ENCODE measurements around the gene MMP19.
A peak's percentile ranks its signal among the peaks of the same experiment; 100 is the strongest.

The MMP19 gene

DNA sequence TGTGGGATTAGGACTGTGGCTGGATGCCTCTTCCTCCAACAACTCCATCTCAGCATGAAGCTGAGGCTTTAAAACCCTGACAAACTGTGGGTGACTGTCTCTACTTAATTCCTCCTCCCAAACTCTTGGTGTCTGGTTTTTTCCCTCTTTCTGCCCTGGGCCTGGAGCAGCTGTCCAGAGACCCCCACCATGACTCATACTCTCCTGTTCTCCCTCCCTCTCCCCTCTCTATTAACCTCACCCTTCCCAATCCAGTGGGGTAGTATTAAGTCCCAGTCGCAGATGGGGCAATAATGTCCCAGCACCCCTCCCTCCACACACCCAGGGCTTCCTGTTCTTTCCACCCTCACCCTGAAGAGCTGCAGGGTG, 11.3 kb downstream of the MMP19 start:
- Histone ChIP-seq H3K27me3 (ENCODE audit: control insufficient read depth in 5 of 5, insufficient read depth in 4 of 5, low read length in 5 of 5) (no peaks in the 10 kb centered on the region), H3K4me3 (ENCODE audit: low read depth in 1 of 5, low read length in 5 of 5) (peak overlapping the region; percentile 93 to 98 (median 97)), H3K36me3 (ENCODE audit: control insufficient read depth in 5 of 5, insufficient read depth in 5 of 5, low read length in 5 of 5) (peaks cover 3 to 17% (median 6%) of the 10 kb centered on the region in 5 donors), H3K4me1 (ENCODE audit: control insufficient read depth in 5 of 5, insufficient read depth in 5 of 5, low read length in 5 of 5) (peaks cover 11 to 61% (median 51%) of the 10 kb centered on the region in 5 donors), H3K9me3 (ENCODE audit: control insufficient read depth in 5 of 5, low read length in 5 of 5) (no peaks in the 10 kb centered on the region), H3K27ac (ENCODE audit: low read depth, low read length) (peak overlapping the region; percentile 85), H3K9ac (ENCODE audit: low read length in 5 of 5) (peak overlapping the region; percentile 50 to 90 (median 88))

DNA sequence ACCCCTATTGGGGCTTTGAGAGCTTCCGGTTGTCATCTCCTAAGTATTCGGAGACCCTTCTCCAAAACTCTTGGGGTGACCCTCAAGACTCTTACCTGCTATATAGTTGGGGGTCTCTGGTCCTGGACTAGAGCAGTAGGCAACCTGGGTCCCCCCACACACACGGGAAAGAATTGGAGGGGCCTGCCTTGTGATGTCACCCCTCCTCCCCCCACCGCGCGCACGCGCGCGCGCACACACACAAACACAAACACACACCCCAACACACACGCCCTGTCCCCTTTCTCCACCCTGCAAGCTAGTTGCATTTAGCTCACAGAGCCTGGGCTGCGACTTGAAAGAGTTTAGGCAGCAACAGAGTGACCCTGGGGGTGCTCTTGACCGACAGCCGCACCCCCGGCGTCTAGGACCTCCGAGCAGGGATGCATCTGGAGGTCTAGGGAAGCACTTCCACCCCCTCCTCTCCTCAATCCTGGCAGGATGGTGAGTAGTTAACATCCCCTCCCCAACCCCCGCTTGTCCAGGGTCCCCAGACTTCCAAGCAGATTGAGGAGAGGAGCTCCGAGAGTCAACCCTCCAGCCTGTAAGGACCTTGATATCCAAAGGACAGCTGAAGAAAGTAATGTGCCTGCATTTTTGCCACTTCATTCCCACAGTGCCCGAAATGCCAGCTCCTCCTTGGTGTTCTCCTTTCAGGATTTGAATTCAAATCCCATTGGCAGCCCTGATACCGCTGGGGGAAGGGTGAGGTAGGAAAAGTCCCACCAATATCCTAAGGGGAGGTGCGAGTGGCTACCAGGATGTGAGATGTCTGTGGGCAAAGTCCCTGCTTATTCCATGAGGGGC, 11.9 kb downstream of the MMP19 start:
- peak overlapping the region; percentile 85 for H3K27ac ChIP-seq (ENCODE audit: low read depth, low read length)
- H3K4me1 ChIP-seq (ENCODE audit: control insufficient read depth in 5 of 5, insufficient read depth in 5 of 5, low read length in 5 of 5) = peaks cover 11 to 66% (median 54%) of the 10 kb centered on the region in 5 donors
- peak overlapping the region; percentile 50 to 90 (median 88) for H3K9ac ChIP-seq (ENCODE audit: low read length in 5 of 5)
- H3K27me3 ChIP-seq (ENCODE audit: control insufficient read depth in 5 of 5, insufficient read depth in 4 of 5, low read length in 5 of 5) = no peaks in the 10 kb centered on the region
- H3K9me3 ChIP-seq (ENCODE audit: control insufficient read depth in 5 of 5, low read length in 5 of 5) = no peaks in the 10 kb centered on the region
- H3K36me3 ChIP-seq (ENCODE audit: control insufficient read depth in 5 of 5, insufficient read depth in 5 of 5, low read length in 5 of 5) = peaks cover 0 to 11% (median 3%) of the 10 kb centered on the region in 5 donors
- peak overlapping the region; percentile 93 to 98 (median 97) for H3K4me3 ChIP-seq (ENCODE audit: low read depth in 1 of 5, low read length in 5 of 5)

DNA sequence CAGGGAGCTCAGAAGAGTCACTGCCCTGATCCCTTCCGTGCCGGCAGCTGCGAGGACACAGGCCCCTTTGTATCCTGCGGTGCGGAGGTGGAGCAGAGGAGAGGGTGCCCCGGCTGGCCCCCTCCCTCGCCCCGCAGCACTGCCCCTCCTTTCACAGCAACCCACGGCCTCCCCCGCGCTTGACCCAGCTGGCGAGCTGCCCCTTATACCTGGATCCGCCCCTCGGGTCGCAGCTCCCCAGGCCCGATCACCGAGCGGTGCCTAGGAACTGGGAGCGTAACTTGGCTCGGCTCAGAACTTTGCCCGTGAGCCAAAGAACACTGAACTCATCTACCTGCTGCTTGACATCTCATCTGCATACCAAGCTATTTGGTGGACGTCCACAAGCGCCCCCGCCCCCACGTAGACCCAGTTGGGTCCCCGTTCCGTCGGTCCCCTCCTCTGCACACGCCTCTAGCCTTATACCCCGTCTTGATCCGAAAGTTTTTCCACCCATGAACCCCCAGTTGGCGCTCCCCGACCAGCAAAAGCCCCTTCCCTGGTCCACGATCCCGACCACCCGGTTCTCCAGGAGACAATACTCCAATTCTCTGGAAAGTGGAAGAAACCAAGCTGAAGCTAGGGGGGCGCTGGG, 12.7 kb downstream of the MMP19 start:
- H3K4me1 ChIP-seq (ENCODE audit: control insufficient read depth in 5 of 5, insufficient read depth in 5 of 5, low read length in 5 of 5) = peaks cover 11 to 67% (median 60%) of the 10 kb centered on the region in 5 donors

DNA sequence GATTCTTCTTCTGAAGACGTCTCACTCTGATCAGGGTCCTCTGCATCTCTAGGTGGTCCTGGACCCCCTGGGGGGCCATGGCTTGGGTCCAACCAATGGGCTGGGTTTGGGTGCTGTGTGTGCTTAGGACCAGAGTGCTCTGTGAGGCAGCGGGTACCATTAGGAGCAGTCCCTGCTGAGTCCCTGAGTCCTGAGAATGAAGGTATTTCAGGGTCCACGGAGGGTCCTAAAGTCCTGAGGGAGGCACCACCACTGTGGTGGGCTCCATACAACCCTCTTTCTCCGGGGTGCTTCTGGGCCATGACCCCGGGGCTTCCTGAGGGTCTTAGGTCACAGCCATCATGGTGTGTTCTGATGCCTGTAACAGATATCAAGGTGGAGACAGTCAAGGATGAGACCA, 14.4 kb downstream of the MMP19 start:
- Histone ChIP-seq H3K4me3 (ENCODE audit: low read depth in 1 of 5, low read length in 5 of 5) (peak overlapping the region; percentile 62 to 97 (median 93)), H3K9me3 (ENCODE audit: control insufficient read depth in 5 of 5, low read length in 5 of 5) (no peaks in the 10 kb centered on the region), H3K27ac (ENCODE audit: low read depth, low read length) (peak overlapping the region; percentile 85), H3K27me3 (ENCODE audit: control insufficient read depth in 5 of 5, insufficient read depth in 4 of 5, low read length in 5 of 5) (no peaks in the 10 kb centered on the region), H3K4me1 (ENCODE audit: control insufficient read depth in 5 of 5, insufficient read depth in 5 of 5, low read length in 5 of 5) (peaks cover 11 to 73% (median 64%) of the 10 kb centered on the region in 5 donors), H3K9ac (ENCODE audit: low read length in 5 of 5) (peak overlapping the region; percentile 44 to 75 (median 67)), H3K36me3 (ENCODE audit: control insufficient read depth in 5 of 5, insufficient read depth in 5 of 5, low read length in 5 of 5) (peaks cover 0 to 2% (median 1%) of the 10 kb centered on the region in 5 donors)

More for the DNA sequence above, 12.7 kb downstream of the MMP19 start:
- Histone ChIP-seq H3K9me3 (ENCODE audit: control insufficient read depth in 5 of 5, low read length in 5 of 5) (no peaks in the 10 kb centered on the region), H3K36me3 (ENCODE audit: control insufficient read depth in 5 of 5, insufficient read depth in 5 of 5, low read length in 5 of 5) (peaks cover 0 to 4% (median 2%) of the 10 kb centered on the region in 5 donors), H3K27me3 (ENCODE audit: control insufficient read depth in 5 of 5, insufficient read depth in 4 of 5, low read length in 5 of 5) (no peaks in the 10 kb centered on the region), H3K27ac (ENCODE audit: low read depth, low read length) (peak overlapping the region; percentile 85), H3K9ac (ENCODE audit: low read length in 5 of 5) (peak overlapping the region; percentile 50 to 90 (median 88)), H3K4me3 (ENCODE audit: low read depth in 1 of 5, low read length in 5 of 5) (peak overlapping the region; percentile 93 to 98 (median 97))

DNA sequence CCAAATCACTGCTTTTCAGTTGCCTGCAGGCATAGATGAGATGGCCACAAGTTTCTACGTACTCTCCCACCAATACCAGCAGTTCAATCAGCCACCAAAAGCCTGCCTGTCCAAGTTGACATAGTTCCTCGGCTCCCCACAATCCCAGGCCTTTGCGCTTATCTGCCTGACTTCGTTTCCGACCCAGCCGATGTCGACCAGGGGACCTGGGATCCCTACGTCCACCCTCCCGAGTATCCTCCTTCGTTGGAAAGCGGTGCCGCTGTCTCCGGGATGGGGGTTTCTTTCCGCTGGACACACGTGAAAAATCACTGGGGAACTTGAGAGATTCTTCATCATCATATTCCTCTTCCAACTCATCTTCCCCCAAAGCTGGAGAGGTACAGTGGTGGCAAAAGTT, 14.9 kb downstream of the MMP19 start:
- peak overlapping the region in 1 of 5 donors; percentile 17 for H3K4me3 ChIP-seq (ENCODE audit: low read depth in 1 of 5, low read length in 5 of 5)

GRCh38 chr12:55824726-55825125, 18.0 kb downstream of the MMP19 start:
- Histone ChIP-seq H3K36me3 (ENCODE audit: control insufficient read depth in 5 of 5, insufficient read depth in 5 of 5, low read length in 5 of 5) (peaks cover 18 to 38% (median 34%) of the 10 kb centered on the region in 5 donors), H3K4me3 (ENCODE audit: low read depth in 1 of 5, low read length in 5 of 5) (no peak overlapping the region), H3K4me1 (ENCODE audit: control insufficient read depth in 5 of 5, insufficient read depth in 5 of 5, low read length in 5 of 5) (peaks cover 5 to 38% (median 31%) of the 10 kb centered on the region in 5 donors), H3K27ac (ENCODE audit: low read depth, low read length) (no peak overlapping the region), H3K9me3 (ENCODE audit: control insufficient read depth in 5 of 5, low read length in 5 of 5) (no peaks in the 10 kb centered on the region), H3K9ac (ENCODE audit: low read length in 5 of 5) (peak overlapping the region in 1 of 5 donors; percentile 30), H3K27me3 (ENCODE audit: control insufficient read depth in 5 of 5, insufficient read depth in 4 of 5, low read length in 5 of 5) (no peaks in the 10 kb centered on the region)

More for the DNA sequence above, 14.9 kb downstream of the MMP19 start:
- Histone ChIP-seq H3K9me3 (ENCODE audit: control insufficient read depth in 5 of 5, low read length in 5 of 5) (no peaks in the 10 kb centered on the region), H3K9ac (ENCODE audit: low read length in 5 of 5) (peak overlapping the region in 3 of 5 donors; percentile 13 to 54 (median 14)), H3K36me3 (ENCODE audit: control insufficient read depth in 5 of 5, insufficient read depth in 5 of 5, low read length in 5 of 5) (peaks cover 4 to 7% (median 5%) of the 10 kb centered on the region in 5 donors), H3K27ac (ENCODE audit: low read depth, low read length) (no peak overlapping the region), H3K4me1 (ENCODE audit: control insufficient read depth in 5 of 5, insufficient read depth in 5 of 5, low read length in 5 of 5) (peaks cover 11 to 68% (median 60%) of the 10 kb centered on the region in 5 donors), H3K27me3 (ENCODE audit: control insufficient read depth in 5 of 5, insufficient read depth in 4 of 5, low read length in 5 of 5) (no peaks in the 10 kb centered on the region)

DNA sequence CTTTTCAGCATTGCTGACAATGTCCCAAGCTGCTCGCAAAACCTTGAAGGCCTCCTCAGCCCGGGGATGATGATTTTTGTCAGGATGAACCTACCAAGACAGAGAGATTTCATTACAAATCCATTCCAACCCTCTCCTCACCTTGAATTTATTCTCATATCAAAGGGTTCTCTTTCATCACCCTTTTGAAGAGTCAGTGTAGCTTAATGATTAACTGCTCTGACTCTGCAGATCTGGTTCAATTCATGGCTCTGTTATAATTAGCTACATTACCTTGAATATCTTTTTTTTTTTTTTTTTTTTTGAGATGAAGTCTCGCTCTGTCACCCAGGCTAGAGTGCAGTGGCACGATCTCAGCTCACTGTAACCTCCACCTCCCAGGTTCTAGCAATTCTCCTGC, 19.3 kb downstream of the MMP19 start:
- peaks cover 6 to 38% (median 28%) of the 10 kb centered on the region in 5 donors for H3K4me1 ChIP-seq (ENCODE audit: control insufficient read depth in 5 of 5, insufficient read depth in 5 of 5, low read length in 5 of 5)
- H3K27ac ChIP-seq (ENCODE audit: low read depth, low read length) = no peak overlapping the region
- H3K27me3 ChIP-seq (ENCODE audit: control insufficient read depth in 5 of 5, insufficient read depth in 4 of 5, low read length in 5 of 5) = no peaks in the 10 kb centered on the region
- H3K9me3 ChIP-seq (ENCODE audit: control insufficient read depth in 5 of 5, low read length in 5 of 5) = no peaks in the 10 kb centered on the region
- no peak overlapping the region for H3K4me3 ChIP-seq (ENCODE audit: low read depth in 1 of 5, low read length in 5 of 5)
- peaks cover 20 to 44% (median 40%) of the 10 kb centered on the region in 5 donors for H3K36me3 ChIP-seq (ENCODE audit: control insufficient read depth in 5 of 5, insufficient read depth in 5 of 5, low read length in 5 of 5)
- H3K9ac ChIP-seq (ENCODE audit: low read length in 5 of 5) = no peak overlapping the region

DNA sequence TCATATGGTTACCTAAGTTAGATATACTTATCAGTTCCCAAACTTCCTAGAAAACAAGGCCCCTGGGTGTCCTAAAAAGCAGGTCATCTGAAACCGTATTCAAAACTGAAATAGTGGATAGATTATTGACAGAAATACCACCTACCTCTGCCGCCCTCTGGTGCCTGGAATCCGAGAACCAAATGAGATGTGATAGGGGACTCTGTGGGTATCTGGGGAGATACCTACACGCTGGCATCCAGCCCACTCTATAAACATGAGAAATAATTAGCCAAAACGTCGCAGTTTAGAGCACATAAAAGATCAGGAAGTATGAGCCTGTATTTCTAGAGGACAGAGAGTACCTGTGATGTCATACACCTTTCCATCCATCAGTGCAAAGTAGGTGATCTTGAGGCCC, 20.5 kb downstream of the MMP19 start:
- Histone ChIP-seq H3K27ac (ENCODE audit: low read depth, low read length) (no peak overlapping the region), H3K9me3 (ENCODE audit: control insufficient read depth in 5 of 5, low read length in 5 of 5) (no peaks in the 10 kb centered on the region), H3K36me3 (ENCODE audit: control insufficient read depth in 5 of 5, insufficient read depth in 5 of 5, low read length in 5 of 5) (peaks cover 20 to 44% (median 40%) of the 10 kb centered on the region in 5 donors), H3K4me1 (ENCODE audit: control insufficient read depth in 5 of 5, insufficient read depth in 5 of 5, low read length in 5 of 5) (peaks cover 9 to 31% (median 19%) of the 10 kb centered on the region in 5 donors), H3K9ac (ENCODE audit: low read length in 5 of 5) (no peak overlapping the region), H3K27me3 (ENCODE audit: control insufficient read depth in 5 of 5, insufficient read depth in 4 of 5, low read length in 5 of 5) (peaks cover 0 to 3% (median 0%) of the 10 kb centered on the region in 5 donors), H3K4me3 (ENCODE audit: low read depth in 1 of 5, low read length in 5 of 5) (no peak overlapping the region)

DNA sequence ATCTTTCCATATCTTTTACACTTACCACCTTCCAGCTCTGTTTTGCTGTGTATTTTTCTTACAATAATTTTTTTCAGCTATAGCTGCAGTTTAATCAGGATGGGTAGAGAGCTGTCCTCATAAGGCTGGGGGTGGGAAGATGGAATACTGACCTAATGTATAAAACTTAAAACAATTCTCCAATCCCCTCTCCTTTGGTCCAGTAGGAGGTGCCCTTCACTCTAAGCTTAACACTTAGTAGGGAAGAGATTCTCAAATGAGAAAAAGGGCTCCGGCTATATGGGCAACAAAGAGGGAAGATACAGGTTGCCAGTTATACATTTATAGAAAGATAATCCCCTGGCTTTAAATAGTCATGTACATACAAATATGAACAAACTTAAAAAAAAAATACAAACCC, 22.1 kb downstream of the MMP19 start:
- Histone ChIP-seq H3K4me3 (ENCODE audit: low read depth in 1 of 5, low read length in 5 of 5) (no peak overlapping the region), H3K27ac (ENCODE audit: low read depth, low read length) (no peak overlapping the region), H3K9ac (ENCODE audit: low read length in 5 of 5) (no peak overlapping the region), H3K36me3 (ENCODE audit: control insufficient read depth in 5 of 5, insufficient read depth in 5 of 5, low read length in 5 of 5) (peaks cover 20 to 46% (median 40%) of the 10 kb centered on the region in 5 donors), H3K4me1 (ENCODE audit: control insufficient read depth in 5 of 5, insufficient read depth in 5 of 5, low read length in 5 of 5) (peaks cover 9 to 32% (median 26%) of the 10 kb centered on the region in 5 donors), H3K9me3 (ENCODE audit: control insufficient read depth in 5 of 5, low read length in 5 of 5) (no peaks in the 10 kb centered on the region), H3K27me3 (ENCODE audit: control insufficient read depth in 5 of 5, insufficient read depth in 4 of 5, low read length in 5 of 5) (peaks cover 0 to 3% (median 0%) of the 10 kb centered on the region in 5 donors)
